ENCODE data around the gene ABHD2.

ABHD2 gene

GRCh38 chr15:89192136-89192535, 103.9 kb downstream of the ABHD2 start:
- DNase-seq (ENCODE audit: low read depth in 2 of 2): no peak

GRCh38 chr15:89192766-89193165, 104.5 kb downstream of the ABHD2 start:
- no peak for DNase-seq (ENCODE audit: low read depth in 2 of 2)

- DNase-seq (ENCODE audit: low read depth in 2 of 2): no peak
Measured at GRCh38 chr15:89194608-89195007, 106.4 kb downstream of the ABHD2 start.

- DNase-seq (ENCODE audit: low read depth in 2 of 2): no peak
Measured at GRCh38 chr15:89195836-89196235, 107.6 kb downstream of the ABHD2 start.

GRCh38 chr15:89196241-89196640, 108.0 kb downstream of the ABHD2 start:
- DNase-seq (ENCODE audit: low read depth in 2 of 2): no peak

GRCh38 chr15:89196994-89197393, 108.7 kb downstream of the ABHD2 start:
- peak in 1 of 2 donors; percentile 19 for DNase-seq (ENCODE audit: low read depth in 2 of 2)

- no peak for DNase-seq (ENCODE audit: low read depth in 2 of 2)
Measured at GRCh38 chr15:89197503-89197971, 109.3 kb downstream of the ABHD2 start.

GRCh38 chr15:89198196-89198595, 109.9 kb downstream of the ABHD2 start:
- DNase-seq (ENCODE audit: low read depth in 2 of 2): no peak

- no peak for DNase-seq (ENCODE audit: low read depth in 2 of 2)
Measured at GRCh38 chr15:89198934-89199333, 110.7 kb downstream of the ABHD2 start.

GRCh38 chr15:89199746-89200145, 111.5 kb downstream of the ABHD2 start:
- DNase-seq (ENCODE audit: low read depth in 2 of 2): no peak

GRCh38 chr15:89200182-89200581, 111.9 kb downstream of the ABHD2 start:
- no peak for DNase-seq (ENCODE audit: low read depth in 2 of 2)

- no peak for DNase-seq (ENCODE audit: low read depth in 2 of 2)
Measured at GRCh38 chr15:89201465-89202005, 113.3 kb downstream of the ABHD2 start.

GRCh38 chr15:89203705-89204273, 115.5 kb downstream of the ABHD2 start:
- no peak for DNase-seq (ENCODE audit: low read depth in 2 of 2)

GRCh38 chr15:89205991-89206585, 117.8 kb downstream of the ABHD2 start:
- no peak for DNase-seq (ENCODE audit: low read depth in 2 of 2)

GRCh38 chr15:89206908-89207331, 118.7 kb downstream of the ABHD2 start:
- peak; percentile 58 to 70 for DNase-seq (ENCODE audit: low read depth in 2 of 2)

GRCh38 chr15:89208256-89208655, 120.0 kb downstream of the ABHD2 start:
- DNase-seq (ENCODE audit: low read depth in 2 of 2): no peak

- no peak for DNase-seq (ENCODE audit: low read depth in 2 of 2)
Measured at GRCh38 chr15:89209057-89209456, 120.8 kb downstream of the ABHD2 start.

GRCh38 chr15:89211678-89212170, 123.5 kb downstream of the ABHD2 start:
- no peak for DNase-seq (ENCODE audit: low read depth in 2 of 2)

- no peak for DNase-seq (ENCODE audit: low read depth in 2 of 2)
Measured at GRCh38 chr15:89215627-89216026, 127.4 kb downstream of the ABHD2 start.

GRCh38 chr15:89217031-89217430, 128.8 kb downstream of the ABHD2 start:
- DNase-seq (ENCODE audit: low read depth in 2 of 2): no peak

- no peak for DNase-seq (ENCODE audit: low read depth in 2 of 2)
Measured at GRCh38 chr15:89217686-89218376, 129.6 kb downstream of the ABHD2 start.

GRCh38 chr15:89218531-89218930, 130.3 kb downstream of the ABHD2 start:
- no peak for DNase-seq (ENCODE audit: low read depth in 2 of 2)

- DNase-seq (ENCODE audit: low read depth in 2 of 2): no peak
Measured at GRCh38 chr15:89221543-89221942, 133.3 kb downstream of the ABHD2 start, which contains the start of gene RLBP1. Gene RLBP1, minus strand, starts transcription at chr15:89221579. Its CDS starts 2,604 bp downstream, at chr15:89218975.
